LNCaP clone FGC (cell line): ENCODE data around the gene HSPA5.
A peak's percentile ranks its signal among the peaks of the same experiment; 100 is the strongest.
"Not testable (repeated sequence)": the region's sequence is repeated elsewhere in the genome, so short reads cannot be mapped to it uniquely, and the experiment has no call there.

Source experiments
- DNase-seq: peaks from one replicate; pipeline ENCODE4 v3.0.0-alpha.2; 2011; ENCODE audit warnings: low read depth
- H3K4me3 ChIP-seq: 2 replicates; pipeline ENCODE4 v1.5.1; 2011; ENCODE audit warnings: mild to moderate bottlenecking, low read depth, low read length, control low read depth
- CTCF ChIP-seq: IDR thresholded peaks from 2 replicates; pipeline ENCODE4 v1.5.1; 2012; ENCODE audit warnings: mild to moderate bottlenecking; ENCODE audit not compliant: control insufficient read depth, insufficient read depth; ENCODE audit errors: extremely low read depth

The HSPA5 gene

GRCh38 chr9:125271081-125271480 is 29.9 kb upstream of the HSPA5 start:
- H3K4me3 ChIP-seq: no peak overlapping the region
- DNase-seq: no peak
- TF ChIP-seq CTCF: no peak

- no peak for DNase-seq
- TF ChIP-seq CTCF: no peak
- no peak overlapping the region for H3K4me3 ChIP-seq
These were observed 27.9 kb upstream of the HSPA5 start for GRCh38 chr9:125269014-125269397.

GRCh38 chr9:125268394-125269013 is 27.4 kb upstream of the HSPA5 start:
- no peak overlapping the region for H3K4me3 ChIP-seq

GRCh38 chr9:125264068-125264467 is 22.9 kb upstream of the HSPA5 start:
- not testable (repeated sequence) for H3K4me3 ChIP-seq, DNase-seq

More at GRCh38 chr9:125268394-125269013, 27.4 kb upstream of the HSPA5 start:
- no peak for TF ChIP-seq CTCF
- DNase-seq: no peak

GRCh38 chr9:125262294-125262991 is 21.3 kb upstream of the HSPA5 start:
- no peak for DNase-seq
- TF ChIP-seq CTCF: no peak

GRCh38 chr9:125261501-125262293 is 20.6 kb upstream of the HSPA5 start, which contains the start of gene GAPVD1:
GAPVD1 (plus strand) TSS chr9:125261826; CDS start chr9:125298922, 37,096 bp downstream.
- peak within 1 kb of the TSS; percentile 93 for H3K4me3 ChIP-seq
- peak; percentile 46 for TF ChIP-seq CTCF
- peak; percentile 52 for DNase-seq

More at GRCh38 chr9:125262294-125262991, 21.3 kb upstream of the HSPA5 start:
- peak overlapping the region; percentile 93 for H3K4me3 ChIP-seq

- no peak overlapping the region for H3K4me3 ChIP-seq
- DNase-seq: no peak
- no peak for TF ChIP-seq CTCF
These were observed 19.4 kb upstream of the HSPA5 start for GRCh38 chr9:125260561-125260960.
